Hepatocyte (in vitro differentiated cells): ENCODE data around the gene CASP12.

Source experiments
- CTCF ChIP-seq: fragments of 200-600 bp; sonication (generic); IDR thresholded peaks from 2 replicates; pipeline ENCODE4 v1.5.1; 2016; ENCODE audit warnings: antibody characterized with exemption, mild to moderate bottlenecking; ENCODE audit not compliant: poor library complexity
- EZH2phosphoT487 ChIP-seq: fragments of 200-600 bp; sonication (generic); IDR thresholded peaks from one replicate; pipeline ENCODE4 v1.6.1; 2018; ENCODE audit warnings: antibody characterized with exemption, mild to moderate bottlenecking, low read depth, moderate library complexity; ENCODE audit not compliant: unreplicated experiment, severe bottlenecking

- TF ChIP-seq CTCF (no peak), EZH2phosphoT487 (no peak)
Measured at GRCh38 chr11:104852811-104853210, 45.4 kb downstream of the CASP12 start.
